Measurements from ENCODE around the gene HMGXB3.

The HMGXB3 gene

DNA sequence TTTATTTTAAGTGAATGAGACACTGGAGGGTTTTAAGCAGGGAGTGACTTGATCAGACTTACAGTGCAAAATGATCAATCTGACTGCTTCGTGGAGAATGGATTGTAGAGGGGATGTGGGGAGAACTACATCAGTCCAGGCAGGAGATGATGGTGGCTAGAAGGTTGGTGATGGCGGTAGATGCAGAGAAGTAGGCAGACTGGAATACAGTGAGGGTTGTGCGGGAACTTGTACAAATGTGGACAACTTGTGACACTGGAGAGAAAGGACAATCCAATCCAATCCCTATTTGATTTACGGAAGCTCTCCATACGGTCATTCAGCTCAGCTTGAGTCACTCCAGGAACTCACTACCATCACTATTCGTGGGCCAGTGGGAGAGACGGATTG, 678 bp upstream of the HMGXB3 start:
- DNase-seq (ENCODE audit: low read depth), result no peak
- no peak for TF ChIP-seq CTCF (conservative IDR thresholded peaks at IDR 0.05; ENCODE audit: low read length)
- H3K4me3 ChIP-seq (ENCODE audit: low read length), result peak overlapping the region; percentile 96

- peak overlapping the region; percentile 96 for H3K4me3 ChIP-seq (ENCODE audit: low read length)
- peak; percentile 56 for DNase-seq (ENCODE audit: low read depth)
- no peak for TF ChIP-seq CTCF (conservative IDR thresholded peaks at IDR 0.05; ENCODE audit: low read length)
Observed at GRCh38 chr5:150000990-150001659, 586 bp downstream of the HMGXB3 start.

DNA sequence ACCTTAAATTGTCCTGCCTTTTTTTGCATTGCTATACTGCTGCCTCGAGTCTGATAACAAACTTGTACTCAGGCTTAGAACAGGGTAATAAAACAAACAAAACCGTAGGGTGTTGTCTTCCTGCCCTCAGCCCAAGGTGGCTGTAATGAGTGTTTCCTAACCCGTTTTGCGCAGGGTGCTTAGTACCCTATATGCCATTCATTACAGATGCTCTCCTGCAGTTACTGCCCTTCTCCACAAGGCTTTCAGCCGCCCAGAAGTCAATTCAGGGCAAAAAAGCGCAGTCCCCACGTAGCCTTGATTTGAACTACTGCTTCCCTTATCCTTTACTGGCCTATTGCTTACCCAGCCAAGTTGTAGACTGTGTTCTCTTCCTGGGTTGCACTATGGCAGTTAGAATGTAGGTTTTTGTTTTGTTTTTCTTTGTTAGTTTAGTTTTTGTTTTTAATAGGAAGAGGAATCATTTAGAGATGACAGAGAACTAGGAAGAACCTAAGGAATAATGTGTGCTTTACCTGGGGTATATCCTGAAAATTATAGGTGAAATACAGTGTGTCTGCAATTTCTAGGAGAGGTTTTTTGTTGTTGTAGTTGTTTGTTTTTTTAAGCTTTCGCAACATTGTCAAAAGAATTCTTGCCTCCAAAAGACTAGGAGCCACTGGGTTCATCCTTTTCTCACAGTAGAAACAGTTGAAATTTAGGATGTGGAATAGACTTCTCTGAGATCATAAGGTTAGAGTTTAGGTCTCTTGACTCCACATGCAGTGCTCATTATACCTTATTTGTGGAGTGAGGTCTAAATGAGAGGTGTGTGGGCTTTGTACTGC, 1.3 kb downstream of the HMGXB3 start:
- peak overlapping the region; percentile 96 for H3K4me3 ChIP-seq (ENCODE audit: low read length)
- TF ChIP-seq CTCF (conservative IDR thresholded peaks at IDR 0.05; ENCODE audit: low read length), result peak; percentile 86
- peak; percentile 80 for DNase-seq (ENCODE audit: low read depth)

- no peak for DNase-seq (ENCODE audit: low read depth)
- no peak overlapping the region for H3K4me3 ChIP-seq (ENCODE audit: low read length)
- TF ChIP-seq CTCF (conservative IDR thresholded peaks at IDR 0.05; ENCODE audit: low read length), result no peak
Observed at GRCh38 chr5:150006318-150006717, 5.8 kb downstream of the HMGXB3 start.

- no peak for DNase-seq (ENCODE audit: low read depth)
- H3K4me3 ChIP-seq (ENCODE audit: low read length), result no peak overlapping the region
- no peak for TF ChIP-seq CTCF (conservative IDR thresholded peaks at IDR 0.05; ENCODE audit: low read length)
Observed at GRCh38 chr5:150007050-150007449, 6.5 kb downstream of the HMGXB3 start.

DNA sequence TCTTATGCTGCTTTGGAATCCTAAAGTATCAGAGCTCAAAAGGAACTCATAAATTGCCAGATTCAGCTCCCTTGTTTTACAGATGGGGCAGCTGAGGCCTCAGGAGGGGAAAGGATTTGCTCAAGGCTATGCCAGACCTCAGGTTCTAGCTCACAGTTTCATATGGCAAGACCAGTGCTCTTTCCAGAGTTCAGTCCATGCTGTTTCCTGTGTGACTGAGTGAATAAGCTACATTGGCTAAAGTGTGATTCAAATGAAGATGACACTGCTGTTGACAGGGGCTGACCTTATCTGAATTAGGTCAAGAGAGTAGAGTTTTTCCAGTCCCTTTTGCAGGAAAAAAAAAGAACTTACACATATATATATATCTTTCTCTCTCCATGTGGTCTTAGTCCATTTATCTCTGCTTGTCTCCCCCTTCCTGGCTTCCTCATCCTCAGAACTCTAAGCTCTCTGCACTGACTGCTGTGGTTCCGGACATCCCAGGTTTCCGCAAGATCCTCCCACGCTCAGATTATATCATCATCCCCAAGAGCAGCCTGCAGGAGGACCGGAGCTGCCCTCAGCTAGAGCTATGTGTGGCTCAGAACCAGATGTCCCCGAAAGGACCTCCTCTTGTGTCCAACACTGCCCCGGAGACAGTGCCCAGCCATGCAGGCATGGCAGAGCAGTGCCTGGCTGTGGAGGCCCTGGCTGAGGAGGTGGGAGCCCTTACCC, 9.3 kb downstream of the HMGXB3 start:
- no peak for TF ChIP-seq CTCF (conservative IDR thresholded peaks at IDR 0.05; ENCODE audit: low read length)
- DNase-seq (ENCODE audit: low read depth), result no peak
- no peak overlapping the region for H3K4me3 ChIP-seq (ENCODE audit: low read length)
